Measurements from ENCODE around the gene PGP.

PGP gene

DNA sequence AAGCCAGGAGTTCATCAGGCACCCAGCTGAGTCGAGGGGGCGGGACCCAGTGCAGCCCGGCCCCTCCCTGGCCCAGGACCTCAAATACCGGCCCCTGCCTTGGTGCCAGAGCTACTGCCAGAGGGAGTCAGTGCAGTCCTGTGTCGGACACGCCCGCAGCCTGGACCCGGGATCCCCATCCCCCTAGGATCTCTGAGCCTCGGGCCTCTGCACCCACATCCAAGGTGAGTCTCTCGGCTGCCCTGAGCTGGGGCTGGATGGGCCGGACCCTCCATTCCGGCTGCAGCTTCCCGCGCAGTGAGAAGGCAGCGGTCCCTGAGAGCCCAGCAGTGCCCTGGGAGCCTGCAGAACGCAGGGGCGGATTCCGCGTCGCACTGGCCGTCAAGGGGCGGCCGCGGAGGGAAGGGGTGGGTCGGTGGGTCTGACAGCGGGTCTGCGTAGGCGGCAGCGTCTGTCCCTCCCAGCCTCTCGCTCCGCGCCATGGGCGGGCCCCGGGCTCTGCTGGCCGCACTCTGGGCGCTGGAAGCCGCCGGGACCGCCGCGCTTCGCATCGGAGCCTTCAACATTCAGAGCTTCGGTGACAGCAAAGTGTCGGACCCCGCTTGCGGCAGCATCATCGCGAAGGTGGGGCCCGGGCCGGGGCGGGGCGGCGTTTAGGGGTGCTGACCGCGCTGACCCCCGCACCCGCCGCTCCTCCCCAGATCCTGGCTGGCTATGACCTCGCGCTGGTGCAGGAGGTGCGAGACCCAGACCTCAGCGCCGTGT is 21.9 kb upstream of the PGP start, which contains the start of gene DNASE1L2:
Gene DNASE1L2, plus strand, starts transcription at position 108 of the 765 bp plus-strand sequence. Its CDS starts 373 bp downstream, at position 481.
- DNase-seq, result no peak

GRCh38 chr16:2235695-2236336 is 21.2 kb upstream of the PGP start:
- no peak for DNase-seq

- no peak for DNase-seq
Measured at GRCh38 chr16:2235234-2235651, 20.6 kb upstream of the PGP start.

GRCh38 chr16:2234813-2235170 is 20.2 kb upstream of the PGP start:
- no peak for DNase-seq

DNA sequence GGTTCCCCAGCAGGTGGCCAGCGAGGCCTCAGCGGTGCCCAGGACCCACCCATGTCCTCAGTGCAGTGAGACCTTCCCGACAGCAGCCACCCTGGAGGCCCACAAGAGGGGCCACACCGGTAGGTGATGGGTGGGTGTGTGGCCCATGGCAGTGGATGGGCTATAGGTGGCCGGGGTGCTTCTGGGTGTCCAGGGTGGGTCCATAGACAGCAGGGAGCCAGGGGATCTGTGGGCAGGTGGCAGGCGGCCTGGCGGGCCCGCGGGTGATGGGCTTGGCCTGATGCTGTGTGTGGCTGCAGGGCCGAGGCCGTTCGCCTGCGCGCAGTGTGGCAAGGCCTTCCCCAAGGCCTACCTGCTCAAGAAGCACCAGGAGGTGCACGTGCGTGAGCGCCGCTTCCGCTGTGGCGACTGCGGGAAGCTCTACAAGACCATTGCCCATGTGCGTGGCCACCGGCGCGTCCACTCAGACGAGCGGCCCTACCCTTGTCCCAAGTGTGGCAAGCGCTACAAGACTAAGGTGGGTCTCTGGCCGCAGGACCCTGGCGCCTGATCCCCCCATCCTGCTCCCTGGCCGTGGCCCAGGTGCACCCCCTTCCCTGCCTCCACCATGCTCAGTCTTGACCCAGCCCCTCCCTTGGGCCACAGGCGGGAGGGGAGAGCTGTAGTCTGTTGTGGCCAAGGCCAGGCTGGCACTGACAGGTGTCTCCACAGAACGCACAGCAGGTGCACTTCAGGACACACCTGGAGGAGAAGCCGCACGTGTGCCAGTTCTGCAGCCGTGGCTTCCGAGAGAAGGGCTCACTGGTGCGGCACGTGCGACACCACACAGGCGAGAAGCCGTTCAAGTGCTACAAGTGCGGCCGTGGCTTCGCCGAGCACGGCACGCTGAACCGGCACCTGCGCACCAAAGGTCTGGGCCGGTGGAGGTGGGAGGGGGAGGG is 19.5 kb upstream of the PGP start:
- DNase-seq, result no peak

DNA sequence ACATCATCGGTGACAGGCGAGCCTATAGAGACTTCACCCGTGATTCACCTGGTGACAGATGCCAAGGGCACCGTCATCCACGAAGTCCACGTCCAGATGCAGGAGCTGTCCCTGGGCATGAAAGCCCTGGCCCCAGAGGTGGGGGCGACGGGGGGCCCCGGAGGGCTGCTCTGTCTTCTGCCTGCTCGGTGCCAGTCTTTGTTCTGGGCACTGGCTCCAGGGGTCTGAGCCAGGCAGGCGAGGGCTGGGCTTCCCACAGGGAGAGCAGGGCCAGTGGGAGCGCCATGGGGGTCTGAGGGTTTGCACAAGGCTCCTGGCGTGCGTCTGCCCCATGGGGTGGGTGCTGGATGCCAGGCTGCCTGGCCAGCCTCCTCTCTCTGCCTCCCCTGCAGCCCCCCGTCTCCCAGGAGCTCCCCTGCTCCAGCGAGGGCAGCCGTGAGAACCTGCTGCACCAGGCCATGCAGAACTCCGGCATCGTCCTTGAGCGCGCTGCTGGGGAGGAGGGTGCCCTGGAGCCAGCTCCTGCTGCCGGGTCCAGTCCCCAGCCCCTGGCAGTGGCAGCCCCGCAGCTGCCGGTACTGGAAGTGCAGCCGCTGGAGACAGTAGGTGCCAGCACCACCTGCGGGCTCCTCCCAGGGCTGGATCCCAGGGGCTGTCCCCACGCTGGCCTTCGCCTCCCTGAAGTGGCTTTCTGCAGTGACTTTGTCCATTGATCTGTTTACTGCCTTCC is 18.6 kb upstream of the PGP start:
- DNase-seq, result no peak

DNA sequence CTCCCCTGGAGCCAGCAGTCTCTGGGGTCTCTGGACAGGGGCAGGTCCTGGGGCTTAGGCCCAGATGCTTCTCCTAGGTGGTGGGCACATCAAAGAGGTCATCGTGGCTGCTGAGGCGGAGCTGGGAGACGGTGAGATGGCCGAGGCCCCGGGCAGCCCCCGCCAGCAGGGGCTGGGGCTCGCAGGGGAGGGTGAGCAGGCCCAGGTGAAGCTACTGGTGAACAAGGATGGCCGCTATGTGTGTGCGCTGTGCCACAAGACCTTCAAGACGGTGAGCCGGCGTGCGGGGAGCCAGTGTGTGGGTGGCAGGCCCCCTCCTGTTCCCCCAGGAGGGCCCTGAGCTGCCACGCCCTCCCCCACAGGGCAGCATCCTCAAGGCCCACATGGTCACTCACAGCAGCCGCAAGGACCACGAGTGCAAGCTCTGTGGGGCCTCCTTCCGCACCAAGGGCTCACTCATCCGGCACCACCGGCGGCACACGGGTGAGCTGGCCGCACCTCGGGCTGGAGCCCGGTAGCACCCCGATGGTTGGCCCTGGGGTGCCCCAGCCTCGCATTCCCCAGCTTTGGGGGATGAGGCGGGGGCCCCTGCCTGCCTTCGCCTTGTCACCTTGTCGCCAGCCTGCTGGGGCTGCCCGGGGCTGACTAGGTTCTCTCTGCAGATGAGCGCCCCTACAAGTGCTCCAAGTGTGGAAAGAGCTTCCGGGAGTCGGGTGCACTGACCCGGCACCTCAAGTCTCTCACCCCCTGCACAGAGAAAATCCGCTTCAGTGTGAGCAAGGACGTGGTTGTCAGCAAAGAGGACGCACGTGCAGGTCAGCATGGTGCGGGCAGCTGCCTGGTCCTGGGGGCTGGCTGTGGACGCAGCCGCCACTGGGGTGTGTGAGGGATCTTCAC is 17.7 kb upstream of the PGP start:
- no peak for DNase-seq

- DNase-seq, result no peak
Measured at GRCh38 chr16:2231016-2231931, 16.6 kb upstream of the PGP start.

GRCh38 chr16:2230376-2230775 is 15.7 kb upstream of the PGP start:
- no peak for DNase-seq

DNA sequence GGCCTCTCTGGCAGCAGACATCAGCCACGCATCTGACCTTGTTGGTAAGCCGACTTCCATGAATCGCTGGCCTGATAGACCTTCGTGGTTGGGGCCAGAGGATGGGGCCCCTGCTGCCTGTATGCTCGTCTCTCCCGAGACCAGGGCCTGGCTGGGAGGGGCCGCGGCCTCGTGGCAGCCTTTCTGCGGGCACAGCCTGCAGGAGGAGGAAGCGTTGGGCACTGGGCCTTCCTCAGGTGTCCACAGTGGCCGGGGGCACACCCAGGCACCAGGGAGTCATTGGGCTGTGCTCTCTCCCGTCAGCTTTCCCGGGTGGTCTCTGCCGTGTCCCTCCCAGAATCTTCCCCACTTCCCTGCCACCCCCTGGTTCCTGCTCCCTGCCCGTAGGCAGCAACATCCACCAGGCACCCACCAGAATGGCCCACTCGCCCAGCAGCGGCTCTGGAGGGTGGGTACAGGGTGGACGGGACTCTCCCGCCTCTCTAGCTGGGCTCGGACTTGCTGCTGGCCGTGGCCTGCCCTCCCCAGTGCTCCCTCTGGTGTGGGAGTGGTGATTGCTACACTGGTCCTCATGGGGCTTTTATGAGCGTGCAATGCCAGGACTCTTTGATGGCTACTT is 15.1 kb upstream of the PGP start:
- no peak for DNase-seq

GRCh38 chr16:2229091-2229490 is 14.5 kb upstream of the PGP start:
- DNase-seq, result no peak

- no peak for DNase-seq
Measured at GRCh38 chr16:2228161-2228824, 13.7 kb upstream of the PGP start.

GRCh38 chr16:2226918-2227317 is 12.3 kb upstream of the PGP start:
- no peak for DNase-seq

DNA sequence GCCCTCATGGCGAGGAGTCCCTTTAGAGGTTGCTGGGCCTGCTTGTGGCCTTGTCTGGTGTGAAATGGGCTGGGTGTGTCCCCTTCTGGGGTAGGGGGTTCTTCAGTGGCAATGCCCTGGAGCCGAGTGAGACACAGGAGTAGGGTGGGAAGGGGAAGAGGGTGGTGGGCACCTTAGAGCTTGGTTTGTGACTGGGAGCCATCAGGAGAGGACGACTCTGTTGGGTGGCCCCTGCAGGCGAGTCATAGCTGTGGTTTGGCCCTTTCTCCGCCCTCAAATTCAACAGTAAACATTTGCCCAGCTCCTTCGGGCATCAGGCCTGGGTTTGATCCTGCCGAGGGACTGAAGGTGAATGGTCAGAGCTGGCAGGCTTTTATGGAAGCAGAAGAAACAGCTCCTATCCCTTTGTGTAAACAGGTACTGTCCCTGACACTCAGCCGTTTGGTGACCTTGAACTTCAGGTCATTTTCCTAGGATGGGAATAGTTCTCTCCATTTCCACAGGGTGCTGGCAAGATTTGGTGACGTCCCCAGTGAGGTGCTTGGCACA is 11.7 kb upstream of the PGP start:
- no peak for DNase-seq

GRCh38 chr16:2223942-2224486 is 9.4 kb upstream of the PGP start:
- no peak for DNase-seq

DNA sequence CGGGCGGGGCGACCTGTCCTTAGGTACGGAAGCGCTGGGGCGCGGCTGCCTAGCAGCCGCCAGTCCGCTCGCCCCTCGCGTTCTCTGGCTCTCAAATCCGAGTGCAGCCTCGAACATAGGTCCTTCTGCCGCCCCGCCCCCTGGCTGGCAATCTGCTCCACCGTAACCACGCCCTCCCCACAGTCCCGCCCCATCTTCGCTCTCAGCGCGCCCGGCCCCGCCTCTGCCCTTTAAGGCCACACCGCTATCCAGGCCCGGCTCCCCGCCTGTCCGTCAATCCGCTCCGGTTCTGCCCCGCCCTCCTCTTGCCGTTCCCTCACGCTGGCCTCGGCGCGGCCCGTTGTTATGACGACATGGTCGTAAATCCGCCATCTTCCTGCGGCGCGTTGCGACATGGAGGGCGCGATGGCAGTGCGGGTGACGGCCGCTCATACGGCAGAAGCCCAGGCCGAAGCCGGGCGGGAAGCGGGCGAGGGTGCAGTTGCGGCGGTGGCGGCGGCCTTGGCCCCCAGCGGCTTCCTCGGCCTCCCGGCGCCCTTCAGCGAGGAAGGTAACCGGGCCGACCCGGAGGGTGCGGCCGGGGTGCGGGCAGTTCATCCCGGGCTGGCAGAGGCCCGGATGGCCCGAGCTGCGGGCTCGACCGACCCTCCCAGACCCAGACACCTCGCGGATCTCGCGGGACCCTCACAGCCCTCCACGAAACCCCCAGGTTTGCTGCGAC is 8.7 kb upstream of the PGP start, which contains the start of gene E4F1:
Gene E4F1, plus strand, starts transcription at position 371 of the 721 bp plus-strand sequence. Its CDS starts 23 bp downstream, at position 394.
- DNase-seq, result peak; percentile 99

DNA sequence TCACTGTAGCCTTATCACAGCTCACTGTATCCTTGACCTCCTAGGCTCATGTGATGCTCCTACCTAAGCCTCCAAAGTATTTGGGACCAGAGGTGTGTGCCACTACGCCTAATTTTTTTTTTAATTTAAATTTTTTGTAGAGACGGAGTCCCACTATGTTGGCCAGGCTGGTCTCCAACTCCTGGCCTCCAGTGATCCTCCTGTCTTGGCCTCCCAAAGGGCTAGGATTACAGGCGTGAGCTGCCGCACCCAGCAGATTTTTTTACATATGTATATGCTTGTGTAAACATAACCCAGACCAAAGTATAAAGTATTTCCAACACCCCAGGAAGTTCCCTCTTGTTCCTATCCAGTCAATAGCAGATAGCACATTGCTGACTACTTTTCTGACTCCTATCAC is 1.7 kb upstream of the PGP start:
- DNase-seq, result no peak
